DOHH2 (cell line): ENCODE measurements around the gene KCTD21.

Experiments
- H3F3A ChIP-seq: fragments of 200-600 bp; sonication (generic), shearing (Covaris generic); 2 replicates; pipeline ENCODE4 v1.6.0; 2016; ENCODE audit warnings: antibody characterized with exemption, mild to moderate bottlenecking; ENCODE audit not compliant: control insufficient read depth, insufficient read depth
- H3K27ac ChIP-seq: fragments of 200-600 bp; sonication (generic); 2 replicates; pipeline ENCODE4 v1.5.1; 2014; ENCODE audit warnings: low read depth, mild to moderate bottlenecking, low read length, moderate library complexity
- H3K27me3 ChIP-seq: fragments of 200-600 bp; sonication (generic); 2 replicates; pipeline ENCODE4 v1.6.1; 2014; ENCODE audit warnings: mild to moderate bottlenecking, low read length, mixed read lengths; ENCODE audit not compliant: control insufficient read depth
- H3K36me3 ChIP-seq: fragments of 200-600 bp; sonication (generic); 2 replicates; pipeline ENCODE4 v1.6.1; 2014; ENCODE audit warnings: mild to moderate bottlenecking, low read length, moderate library complexity, mixed read lengths; ENCODE audit not compliant: control insufficient read depth
- H3K4me1 ChIP-seq: fragments of 200-600 bp; sonication (generic); 2 replicates; pipeline ENCODE4 v1.6.1; 2014; ENCODE audit warnings: mild to moderate bottlenecking, low read length, mixed read lengths; ENCODE audit not compliant: control insufficient read depth
- H3K4me2 ChIP-seq: fragments of 200-600 bp; sonication (generic); 2 replicates; pipeline ENCODE4 v1.6.0; 2014; ENCODE audit warnings: mild to moderate bottlenecking, low read length, moderate library complexity
- H3K4me3 ChIP-seq: fragments of 200-600 bp; sonication (generic); 2 replicates; pipeline ENCODE4 v1.5.1; 2014; ENCODE audit warnings: mild to moderate bottlenecking, low read length, mixed read lengths
- H3K79me2 ChIP-seq: fragments of 200-600 bp; sonication (generic); 2 replicates; pipeline ENCODE4 v1.6.1; 2014; ENCODE audit warnings: mild to moderate bottlenecking, low read length, mixed read lengths; ENCODE audit not compliant: control insufficient read depth
- H3K9me2 ChIP-seq: fragments of 200-600 bp; sonication (generic); replicated peaks from 2 replicates; pipeline ENCODE4 v1.6.1; 2014; ENCODE audit warnings: mild to moderate bottlenecking, low read length, mixed read lengths; ENCODE audit not compliant: control insufficient read depth
- H3K9me3 ChIP-seq: fragments of 200-600 bp; sonication (generic); 2 replicates; pipeline ENCODE4 v1.6.1; 2014; ENCODE audit warnings: antibody characterized with exemption, low read length, mixed read lengths; ENCODE audit not compliant: control insufficient read depth, insufficient read depth
- H4K20me1 ChIP-seq: fragments of 200-600 bp; sonication (generic); 2 replicates; pipeline ENCODE4 v1.6.0; 2014; ENCODE audit warnings: low read depth, mild to moderate bottlenecking, antibody characterized with exemption, low read length, moderate library complexity; ENCODE audit not compliant: control insufficient read depth, insufficient read depth
- CTCF ChIP-seq: fragments of 200-600 bp; sonication (generic); IDR thresholded peaks from one replicate; pipeline ENCODE4 v1.5.1; 2014; ENCODE audit warnings: antibody characterized with exemption, mild to moderate bottlenecking, low read depth, low read length; ENCODE audit not compliant: poor library complexity, severe bottlenecking
- EZH2phosphoT487 ChIP-seq: fragments of 200-600 bp; sonication (generic); IDR thresholded peaks from 2 replicates; pipeline ENCODE4 v1.6.1; 2017; ENCODE audit warnings: borderline replicate concordance, mild to moderate bottlenecking, antibody characterized with exemption, low read length, moderate library complexity, mixed read lengths

The KCTD21 gene

GRCh38 chr11:78193806-78194205, 5.4 kb upstream of the KCTD21 start:
- no peaks in the 10 kb centered on the region for H3K9me2 ChIP-seq
- no peaks in the 10 kb centered on the region for H3K27me3 ChIP-seq
- no peak overlapping the region for H3K4me3 ChIP-seq
- no peak overlapping the region for H3K27ac ChIP-seq
- no peaks in the 10 kb centered on the region for H3K79me2 ChIP-seq
- H3K9me3 ChIP-seq = no peaks in the 10 kb centered on the region
- H3F3A ChIP-seq = no peaks in the 10 kb centered on the region
- TF ChIP-seq EZH2phosphoT487 = no peak
- no peak for TF ChIP-seq CTCF
- H4K20me1 ChIP-seq = no peaks in the 10 kb centered on the region
- H3K4me2 ChIP-seq = no peak overlapping the region
- peaks cover 20% of the 10 kb centered on the region for H3K4me1 ChIP-seq
- no peaks in the 10 kb centered on the region for H3K36me3 ChIP-seq

- Histone ChIP-seq H3K79me2 (no peaks in the 10 kb centered on the region), H3K27ac (no peak overlapping the region)
These were observed 4.5 kb upstream of the KCTD21 start for GRCh38 chr11:78192911-78193351.

GRCh38 chr11:78192223-78192719, 3.8 kb upstream of the KCTD21 start:
- H3K27me3 ChIP-seq = no peaks in the 10 kb centered on the region
- no peak overlapping the region for H3K27ac ChIP-seq

More at GRCh38 chr11:78192911-78193351, 4.5 kb upstream of the KCTD21 start:
- Histone ChIP-seq H3F3A (no peaks in the 10 kb centered on the region), H3K27me3 (no peaks in the 10 kb centered on the region), H3K9me3 (no peaks in the 10 kb centered on the region), H3K36me3 (no peaks in the 10 kb centered on the region), H3K4me3 (no peak overlapping the region), H3K9me2 (no peaks in the 10 kb centered on the region), H3K4me1 (peaks cover 20% of the 10 kb centered on the region), H3K4me2 (no peak overlapping the region), H4K20me1 (no peaks in the 10 kb centered on the region)
- TF ChIP-seq EZH2phosphoT487 = no peak
- no peak for TF ChIP-seq CTCF

More at GRCh38 chr11:78192223-78192719, 3.8 kb upstream of the KCTD21 start:
- H4K20me1 ChIP-seq = no peaks in the 10 kb centered on the region
- H3K4me3 ChIP-seq = no peak overlapping the region
- H3K79me2 ChIP-seq = no peaks in the 10 kb centered on the region
- no peaks in the 10 kb centered on the region for H3F3A ChIP-seq
- H3K4me1 ChIP-seq = peaks cover 26% of the 10 kb centered on the region
- no peaks in the 10 kb centered on the region for H3K9me2 ChIP-seq
- H3K4me2 ChIP-seq = no peak overlapping the region
- no peaks in the 10 kb centered on the region for H3K36me3 ChIP-seq
- no peaks in the 10 kb centered on the region for H3K9me3 ChIP-seq
- TF ChIP-seq EZH2phosphoT487 = no peak
- TF ChIP-seq CTCF = no peak
